GM23248 (cell line): ENCODE data around the gene PLEKHG4B. TPM values are rescaled to one million over a fixed set of nuclear protein-coding genes. Genes with fewer than 3 reads are reported as not detected.

Experiments
- DNase-seq: peaks from one replicate; pipeline ENCODE4 v3.0.0-alpha.2; 2015
- H2AFZ ChIP-seq: fragments of 200-600 bp; sonication (generic); 2 replicates; pipeline ENCODE4 v1.6.1; 2016; ENCODE audit warnings: antibody characterized with exemption
- H3F3A ChIP-seq: fragments of 200-600 bp; sonication (generic); 2 replicates; pipeline ENCODE4 v1.6.1; 2016; ENCODE audit warnings: mild to moderate bottlenecking, antibody characterized with exemption, mixed run types; ENCODE audit not compliant: insufficient read depth
- H3K27ac ChIP-seq: fragments of 200-600 bp; sonication (generic); 2 replicates; pipeline ENCODE4 v1.5.1; 2016; ENCODE audit warnings: mild to moderate bottlenecking
- H3K27me3 ChIP-seq: fragments of 200-600 bp; sonication (generic); replicated peaks from 2 replicates; pipeline ENCODE4 v1.6.1; 2016; ENCODE audit warnings: mild to moderate bottlenecking; ENCODE audit not compliant: insufficient read depth
- H3K36me3 ChIP-seq: fragments of 200-600 bp; sonication (generic); 2 replicates; pipeline ENCODE4 v1.6.1; 2016; ENCODE audit warnings: low read depth, mild to moderate bottlenecking
- H3K4me1 ChIP-seq: fragments of 200-600 bp; sonication (generic); 2 replicates; pipeline ENCODE4 v1.6.1; 2016; ENCODE audit warnings: mild to moderate bottlenecking; ENCODE audit not compliant: insufficient read depth
- H3K4me2 ChIP-seq: fragments of 200-600 bp; sonication (generic); one replicate; pipeline ENCODE4 v1.6.1; 2016; ENCODE audit warnings: mild to moderate bottlenecking; ENCODE audit not compliant: unreplicated experiment
- H3K4me3 ChIP-seq: fragments of 200-600 bp; sonication (generic); 2 replicates; pipeline ENCODE4 v1.5.1; 2016; ENCODE audit warnings: mild to moderate bottlenecking
- H3K79me2 ChIP-seq: fragments of 200-600 bp; sonication (generic); 2 replicates; pipeline ENCODE4 v1.6.1; 2016; ENCODE audit warnings: mild to moderate bottlenecking; ENCODE audit not compliant: insufficient read depth
- H3K9ac ChIP-seq: fragments of 200-600 bp; sonication (generic); 2 replicates; pipeline ENCODE4 v1.6.1; 2016; ENCODE audit warnings: mild to moderate bottlenecking
- H3K9me2 ChIP-seq: fragments of 200-600 bp; sonication (generic); 2 replicates; pipeline ENCODE4 v1.6.1; 2016; ENCODE audit warnings: mixed run types, mild to moderate bottlenecking, moderate library complexity; ENCODE audit not compliant: insufficient read depth
- H3K9me3 ChIP-seq: fragments of 200-600 bp; sonication (generic); one replicate; pipeline ENCODE4 v1.6.1; 2017; ENCODE audit warnings: low read depth
- H4K20me1 ChIP-seq: fragments of 200-600 bp; sonication (generic); 2 replicates; pipeline ENCODE4 v1.6.0; 2016; ENCODE audit not compliant: insufficient read depth
- EZH2 ChIP-seq: fragments of 200-600 bp; sonication (generic); IDR thresholded peaks from 2 replicates; pipeline ENCODE4 v1.6.1; 2018; ENCODE audit warnings: antibody characterized with exemption, mild to moderate bottlenecking; ENCODE audit not compliant: insufficient read depth, poor library complexity, severe bottlenecking
- EZH2phosphoT487 ChIP-seq: fragments of 200-600 bp; sonication (generic); IDR thresholded peaks from 2 replicates; pipeline ENCODE4 v1.6.1; 2018; ENCODE audit warnings: antibody characterized with exemption, moderate library complexity, mild to moderate bottlenecking, low read depth; ENCODE audit not compliant: insufficient read depth
- WGBS, 2 experiments: methylation state at CpG; one replicate each; pipeline ENCODE4 v1.1.6; 2015 to 2017; ENCODE audit warnings: low lambda C conversion rate in 2 of 2, low coverage in 1 of 2; ENCODE audit errors: missing lambda C conversion rate in 2 of 2; 5-methylcytosine and 5-hydroxymethylcytosine counted together
- in situ Hi-C: fragments of 300-500 bp; cut with MboI; formaldehyde crosslinking; loops from 2 replicates; pipeline ENCODE4 v1.15.0; 2020
- polyA plus RNA-seq: library from polyadenylated mRNA; unstranded; fragments of >200 nt; fragmentation: Nextera tagmentation; extraction: Ambion mirVana; gene quantifications from 2 replicates; pipeline ENCODE4 v1.2.1, GENCODE V29; 2016
- total RNA-seq: library from RNA; depleted of rRNA; stranded (reverse); fragments of >200 nt; shearing (Covaris generic); gene quantifications from 2 replicates; pipeline ENCODE4 v1.2.3, GENCODE V29; 2014

Gene PLEKHG4B
- total and polyA plus RNA-seq, 2 experiments from 2014 or later: not detected

DNA sequence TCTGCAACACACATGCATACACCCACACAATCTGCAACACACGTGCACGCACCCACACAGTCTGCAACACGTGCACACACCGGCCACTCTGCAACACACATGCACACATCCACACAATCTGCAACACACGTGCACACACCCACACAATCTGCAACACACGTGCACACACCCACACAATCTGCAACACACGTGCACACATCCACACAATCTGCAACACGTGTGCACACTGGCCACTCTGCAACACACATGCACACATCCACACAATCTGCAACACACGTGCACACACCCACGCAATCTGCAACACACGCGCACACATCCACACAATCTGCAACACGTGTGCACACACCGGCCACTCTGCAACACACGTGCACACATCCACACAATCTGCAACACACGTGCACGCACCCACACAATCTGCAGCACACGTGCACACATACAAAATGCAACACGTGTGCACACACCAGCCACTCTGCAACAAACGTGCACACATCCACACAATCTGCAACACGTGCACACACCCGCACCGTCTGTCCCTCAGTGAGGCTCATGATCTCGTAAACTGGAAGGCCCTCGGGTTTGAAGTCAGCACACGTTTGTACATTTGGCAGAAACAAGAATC is 18.4 kb downstream of the PLEKHG4B start:
- no peak overlapping the region for H3K9ac ChIP-seq
- H3K27me3 ChIP-seq: peaks cover 40% of the 10 kb centered on the region
- H3K36me3 ChIP-seq: no peaks in the 10 kb centered on the region
- no peak overlapping the region for H2AFZ ChIP-seq
- in situ Hi-C loops: no loop called here
- WGBS, 2 experiments: 70 to 76% methylated on average over 22 to 26 of the region's 26 CpGs
- H3F3A ChIP-seq: no peaks in the 10 kb centered on the region
- no peak overlapping the region for H3K4me3 ChIP-seq
- no peak for DNase-seq
- no peak overlapping the region for H3K27ac ChIP-seq
- no peak overlapping the region for H3K4me2 ChIP-seq
- no peaks in the 10 kb centered on the region for H3K79me2 ChIP-seq
- H3K9me2 ChIP-seq: no peaks in the 10 kb centered on the region
- no peaks in the 10 kb centered on the region for H4K20me1 ChIP-seq
- H3K4me1 ChIP-seq: no peaks in the 10 kb centered on the region
- TF ChIP-seq EZH2phosphoT487: no peak
- no peak for TF ChIP-seq EZH2
- H3K9me3 ChIP-seq: no peaks in the 10 kb centered on the region

DNA sequence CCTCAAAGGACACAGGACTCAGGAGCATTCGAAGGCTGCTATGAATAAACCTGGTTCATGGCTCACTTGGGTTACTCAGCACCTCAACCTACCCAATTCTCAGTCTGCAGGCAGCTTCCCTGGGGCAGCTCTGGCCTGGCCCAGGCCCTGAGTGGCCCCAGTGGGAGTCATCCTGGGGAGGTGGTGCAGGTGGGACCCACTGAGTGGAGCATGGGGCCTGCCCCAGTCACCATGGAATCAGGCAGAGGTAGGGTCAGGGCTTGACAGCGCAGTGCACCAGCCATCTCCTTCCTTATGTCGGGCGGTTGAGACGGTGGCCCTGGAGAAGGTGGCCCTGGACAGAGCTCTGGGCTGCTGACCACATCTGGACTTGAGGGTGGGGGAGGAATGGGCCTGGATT is 19.2 kb downstream of the PLEKHG4B start:
- in situ Hi-C loops: no loop called here
- Histone ChIP-seq H3F3A (no peaks in the 10 kb centered on the region), H3K27me3 (peaks cover 40% of the 10 kb centered on the region), H3K4me2 (no peak overlapping the region), H3K9me2 (no peaks in the 10 kb centered on the region), H3K36me3 (no peaks in the 10 kb centered on the region), H3K9me3 (no peaks in the 10 kb centered on the region), H3K4me3 (no peak overlapping the region), H3K4me1 (no peaks in the 10 kb centered on the region), H3K27ac (no peak overlapping the region), H3K9ac (no peak overlapping the region), H3K79me2 (no peaks in the 10 kb centered on the region), H2AFZ (no peak overlapping the region), H4K20me1 (no peaks in the 10 kb centered on the region)
- DNase-seq: no peak
- WGBS, 2 experiments: 75 to 79% methylated on average over 5 of the region's 5 CpGs
- TF ChIP-seq EZH2phosphoT487 (no peak), EZH2 (no peak)

DNA sequence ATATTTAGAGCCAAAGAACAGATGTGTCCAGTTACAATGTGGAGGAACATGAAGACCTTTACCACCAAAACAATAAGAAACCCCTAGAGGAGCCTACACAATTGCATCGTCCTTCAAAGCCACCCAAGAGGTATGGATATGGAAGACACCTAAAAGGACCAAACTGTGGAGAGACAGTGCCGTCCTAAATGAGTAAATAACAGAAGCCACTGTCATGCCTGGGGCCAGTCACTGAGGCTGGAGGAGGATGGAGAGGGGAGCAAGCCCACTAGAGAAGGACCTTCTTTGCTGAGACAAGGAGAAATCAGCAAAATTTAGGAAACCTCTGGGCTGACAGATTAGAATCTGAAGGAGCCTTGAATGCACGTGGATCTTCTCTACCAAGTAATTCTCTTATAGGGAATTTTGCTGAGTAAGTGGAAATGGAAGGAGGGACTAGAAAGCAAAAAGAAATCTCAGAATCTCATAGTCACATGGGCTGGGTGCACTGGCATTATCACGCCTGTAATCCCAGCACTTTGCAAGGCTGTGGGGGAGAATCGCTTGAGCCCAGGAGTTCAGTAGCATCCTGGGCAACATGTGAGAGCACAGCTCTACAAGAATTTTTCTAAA is 27.6 kb downstream of the PLEKHG4B start:
- Histone ChIP-seq H3K9me2 (no peaks in the 10 kb centered on the region), H3K27me3 (peaks cover 52% of the 10 kb centered on the region), H4K20me1 (no peaks in the 10 kb centered on the region), H3K9me3 (no peaks in the 10 kb centered on the region), H3K27ac (no peak overlapping the region), H3K36me3 (no peaks in the 10 kb centered on the region), H3K79me2 (no peaks in the 10 kb centered on the region), H3K4me2 (no peak overlapping the region), H2AFZ (no peak overlapping the region), H3K9ac (no peak overlapping the region), H3K4me3 (no peak overlapping the region), H3F3A (no peaks in the 10 kb centered on the region), H3K4me1 (no peaks in the 10 kb centered on the region)
- in situ Hi-C loops: no loop called here
- WGBS, 2 experiments: 16 to 17% methylated on average over 5 of the region's 5 CpGs
- TF ChIP-seq EZH2: no peak
- TF ChIP-seq EZH2phosphoT487: no peak
- DNase-seq: no peak

DNA sequence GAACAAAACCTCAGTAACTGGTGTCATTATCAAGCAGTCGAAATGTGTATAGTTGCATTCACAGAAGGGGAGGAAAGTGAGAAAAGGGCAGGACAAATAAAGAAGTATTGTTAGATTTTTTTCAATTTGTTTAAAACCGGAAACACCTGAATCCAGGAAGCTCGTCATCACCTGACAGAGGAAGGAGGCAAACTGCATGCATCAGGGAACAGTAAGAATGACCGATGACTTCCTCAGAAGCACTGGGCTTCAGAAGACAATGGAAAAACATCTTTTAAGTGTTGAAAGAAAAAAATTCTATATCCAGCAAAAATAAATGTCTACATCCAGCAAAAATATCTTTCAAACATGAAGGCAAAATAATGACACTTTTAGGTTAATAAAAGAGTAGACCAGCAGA is 29.5 kb downstream of the PLEKHG4B start:
- H3K79me2 ChIP-seq: no peaks in the 10 kb centered on the region
- no peaks in the 10 kb centered on the region for H3K9me2 ChIP-seq
- TF ChIP-seq EZH2phosphoT487: no peak
- TF ChIP-seq EZH2: no peak
- no peaks in the 10 kb centered on the region for H4K20me1 ChIP-seq
- H3K27ac ChIP-seq: no peak overlapping the region
- no peak overlapping the region for H3K4me3 ChIP-seq
- DNase-seq: no peak
- H3F3A ChIP-seq: no peaks in the 10 kb centered on the region
- no peak overlapping the region for H2AFZ ChIP-seq
- peaks cover 41% of the 10 kb centered on the region for H3K27me3 ChIP-seq
- no peak overlapping the region for H3K4me2 ChIP-seq
- WGBS, 2 experiments: 46 to 48% methylated on average over 4 of the region's 4 CpGs
- no peaks in the 10 kb centered on the region for H3K9me3 ChIP-seq
- H3K36me3 ChIP-seq: no peaks in the 10 kb centered on the region
- no peaks in the 10 kb centered on the region for H3K4me1 ChIP-seq
- in situ Hi-C loops: no loop called here
- H3K9ac ChIP-seq: no peak overlapping the region
